DMS53 (cell line): ENCODE data around the gene GLS.

Source experiments
- DNase-seq: peaks from one replicate; lab custom pipeline; 2025; lab: John Stamatoyannopoulos, UW

GLS gene

GRCh38 chr2:190972846-190973245, 92.2 kb downstream of the GLS start:
- no peak for DNase-seq

- DNase-seq, result no peak
These were observed 92.6 kb downstream of the GLS start for GRCh38 chr2:190973262-190973661.

GRCh38 chr2:190973726-190974628, 93.4 kb downstream of the GLS start:
- no peak for DNase-seq

- DNase-seq, result no peak
These were observed 94.2 kb downstream of the GLS start for GRCh38 chr2:190974629-190975361.

- no peak for DNase-seq
These were observed 95.9 kb downstream of the GLS start for GRCh38 chr2:190976521-190976920.

- no peak for DNase-seq
These were observed 96.9 kb downstream of the GLS start for GRCh38 chr2:190977505-190977904.

- DNase-seq, result no peak
These were observed 97.9 kb downstream of the GLS start for GRCh38 chr2:190978389-190979053.

GRCh38 chr2:190979906-190980629, 99.4 kb downstream of the GLS start:
- DNase-seq, result peak; percentile 40

- no peak for DNase-seq
These were observed 100.1 kb downstream of the GLS start for GRCh38 chr2:190980630-190981209.

GRCh38 chr2:190981333-190981732, 100.7 kb downstream of the GLS start:
- no peak for DNase-seq

GRCh38 chr2:190981733-190982132, 101.1 kb downstream of the GLS start:
- no peak for DNase-seq

- no peak for DNase-seq
These were observed 101.8 kb downstream of the GLS start for GRCh38 chr2:190982262-190983034.

GRCh38 chr2:190984595-190984994, 104.0 kb downstream of the GLS start:
- DNase-seq, result no peak

- DNase-seq, result no peak
These were observed 105.8 kb downstream of the GLS start for GRCh38 chr2:190986221-190986953.

GRCh38 chr2:190987116-190987515, 106.5 kb downstream of the GLS start:
- no peak for DNase-seq

- DNase-seq, result no peak
These were observed 107.3 kb downstream of the GLS start for GRCh38 chr2:190987938-190988337.

- DNase-seq, result no peak
These were observed 108.3 kb downstream of the GLS start for GRCh38 chr2:190988910-190989309.

- DNase-seq, result no peak
These were observed 109.5 kb downstream of the GLS start for GRCh38 chr2:190990132-190990531.

- DNase-seq, result no peak
These were observed 112.6 kb downstream of the GLS start for GRCh38 chr2:190993292-190993643.

GRCh38 chr2:190994148-190994547, 113.5 kb downstream of the GLS start:
- no peak for DNase-seq
